ENCODE data around the gene DNAAF8. TPM values are rescaled to one million over a fixed set of nuclear protein-coding genes. Genes with fewer than 3 reads are reported as not detected.

The DNAAF8 gene
- polyA plus RNA-seq, 1 of the 3 experiments (the other 2 are of a cell fraction): 3.1 TPM

GRCh38 chr16:4746215-4746614 is 11.9 kb downstream of the DNAAF8 start:
- H3F3A ChIP-seq (replicated peaks; ENCODE audit: insufficient read depth): no peaks in the 10 kb centered on the region
- no peak overlapping the region for H3K4me2 ChIP-seq
- WGBS (ENCODE audit: low lambda C conversion rate): 88% methylated on average over 2 of the region's 8 CpGs
- TF ChIP-seq SMC3 (IDR thresholded peaks at IDR 0.05; ENCODE audit: low read depth, low read length): peak; percentile 15; the same call in 1 of the 2 replicates
- peak; percentile 19; the same call in 1 of the 2 replicates for TF ChIP-seq RAD21 (IDR thresholded peaks at IDR 0.05; ENCODE audit: low read length)
- TF ChIP-seq, protein P1, sequence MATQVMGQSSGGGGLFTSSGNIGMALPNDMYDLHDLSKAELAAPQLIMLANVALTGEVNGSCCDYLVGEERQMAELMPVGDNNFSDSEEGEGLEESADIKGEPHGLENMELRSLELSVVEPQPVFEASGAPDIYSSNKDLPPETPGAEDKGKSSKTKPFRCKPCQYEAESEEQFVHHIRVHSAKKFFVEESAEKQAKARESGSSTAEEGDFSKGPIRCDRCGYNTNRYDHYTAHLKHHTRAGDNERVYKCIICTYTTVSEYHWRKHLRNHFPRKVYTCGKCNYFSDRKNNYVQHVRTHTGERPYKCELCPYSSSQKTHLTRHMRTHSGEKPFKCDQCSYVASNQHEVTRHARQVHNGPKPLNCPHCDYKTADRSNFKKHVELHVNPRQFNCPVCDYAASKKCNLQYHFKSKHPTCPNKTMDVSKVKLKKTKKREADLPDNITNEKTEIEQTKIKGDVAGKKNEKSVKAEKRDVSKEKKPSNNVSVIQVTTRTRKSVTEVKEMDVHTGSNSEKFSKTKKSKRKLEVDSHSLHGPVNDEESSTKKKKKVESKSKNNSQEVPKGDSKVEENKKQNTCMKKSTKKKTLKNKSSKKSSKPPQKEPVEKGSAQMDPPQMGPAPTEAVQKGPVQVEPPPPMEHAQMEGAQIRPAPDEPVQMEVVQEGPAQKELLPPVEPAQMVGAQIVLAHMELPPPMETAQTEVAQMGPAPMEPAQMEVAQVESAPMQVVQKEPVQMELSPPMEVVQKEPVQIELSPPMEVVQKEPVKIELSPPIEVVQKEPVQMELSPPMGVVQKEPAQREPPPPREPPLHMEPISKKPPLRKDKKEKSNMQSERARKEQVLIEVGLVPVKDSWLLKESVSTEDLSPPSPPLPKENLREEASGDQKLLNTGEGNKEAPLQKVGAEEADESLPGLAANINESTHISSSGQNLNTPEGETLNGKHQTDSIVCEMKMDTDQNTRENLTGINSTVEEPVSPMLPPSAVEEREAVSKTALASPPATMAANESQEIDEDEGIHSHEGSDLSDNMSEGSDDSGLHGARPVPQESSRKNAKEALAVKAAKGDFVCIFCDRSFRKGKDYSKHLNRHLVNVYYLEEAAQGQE (IDR thresholded peaks at IDR 0.05; ENCODE audit: low read depth, low read length): no peak
- DNase-seq: no peak
- H4K20me1 ChIP-seq (ENCODE audit: insufficient read depth): no peaks in the 10 kb centered on the region
- no peaks in the 10 kb centered on the region for H3K9me2 ChIP-seq
- no peaks in the 10 kb centered on the region for H3K79me2 ChIP-seq (ENCODE audit: insufficient read depth)
- CTCF ChIA-PET: no interaction called here
- H3K4me1 ChIP-seq (ENCODE audit: control insufficient read depth in 1 of 2, insufficient read depth in 2 of 2, low read depth in 1 of 2, low read length in 1 of 2): no peaks in the 10 kb centered on the region; a peak in 1 of 4 replicates
- H2AFZ ChIP-seq (ENCODE audit: low read depth): no peak overlapping the region
- H3K27ac ChIP-seq (ENCODE audit: low read depth in 2 of 2, low read length in 1 of 2): no peak overlapping the region
- no peaks in the 10 kb centered on the region for H3K27me3 ChIP-seq (ENCODE audit: insufficient read depth)
- H3K4me3 ChIP-seq (ENCODE audit: low read depth in 2 of 2, low read length in 1 of 2): no peak overlapping the region
- POLR2A ChIA-PET: no interaction called here
- peaks cover 5 to 6% of the 10 kb centered on the region in 2 experiments for H3K36me3 ChIP-seq (replicated peaks in 1 of 2; ENCODE audit: control insufficient read depth in 1 of 2, insufficient read depth in 2 of 2, low read length in 1 of 2)
- H3K9ac ChIP-seq: no peak overlapping the region
- no peaks in the 10 kb centered on the region for H3K9me3 ChIP-seq

DNA sequence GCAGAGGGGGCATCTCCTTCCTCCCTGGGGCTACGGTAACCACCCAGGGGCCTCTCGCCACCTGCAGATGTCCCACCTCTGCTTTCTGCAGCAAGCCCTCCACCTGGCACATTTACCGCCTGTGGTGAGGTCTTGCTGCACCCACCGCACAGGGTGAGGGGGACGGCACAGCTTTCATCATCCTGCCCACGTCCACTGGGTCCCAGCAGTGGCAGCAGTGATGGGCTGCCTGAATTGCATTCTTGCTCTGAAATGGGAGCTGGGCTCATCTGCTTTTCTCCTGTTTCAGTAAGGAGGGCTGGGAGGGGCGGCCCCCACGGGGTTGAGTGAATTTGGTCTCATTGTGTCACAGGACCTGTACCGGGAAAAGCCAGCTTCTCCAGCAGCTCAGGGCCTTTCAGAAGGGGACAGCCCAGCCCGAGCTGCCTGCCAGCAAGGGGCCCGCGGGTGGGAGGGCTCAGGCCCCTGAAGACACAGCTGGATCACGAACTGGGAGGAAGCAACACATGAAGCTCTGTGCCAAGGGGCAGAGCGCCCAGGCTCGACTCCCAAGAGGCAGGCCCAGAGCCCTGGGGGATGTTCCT is 12.7 kb downstream of the DNAAF8 start:
- Histone ChIP-seq H3F3A (replicated peaks; ENCODE audit: insufficient read depth) (no peaks in the 10 kb centered on the region), H3K36me3 (replicated peaks in 1 of 2; ENCODE audit: control insufficient read depth in 1 of 2, insufficient read depth in 2 of 2, low read length in 1 of 2) (peaks cover 6 to 13% of the 10 kb centered on the region in 2 experiments), H3K79me2 (ENCODE audit: insufficient read depth) (no peaks in the 10 kb centered on the region), H4K20me1 (ENCODE audit: insufficient read depth) (no peaks in the 10 kb centered on the region), H3K9me2 (no peaks in the 10 kb centered on the region), H3K4me1 (ENCODE audit: control insufficient read depth in 1 of 2, insufficient read depth in 2 of 2, low read depth in 1 of 2, low read length in 1 of 2) (no peaks in the 10 kb centered on the region; a peak in 1 of 4 replicates), H3K4me2 (no peak overlapping the region), H3K9me3 (no peaks in the 10 kb centered on the region), H3K27ac (ENCODE audit: low read depth in 2 of 2, low read length in 1 of 2) (no peak overlapping the region; a peak in 1 of 4 replicates), H3K27me3 (ENCODE audit: insufficient read depth) (no peaks in the 10 kb centered on the region), H3K9ac (no peak overlapping the region), H3K4me3 (ENCODE audit: low read depth in 2 of 2, low read length in 1 of 2) (no peak overlapping the region), H2AFZ (ENCODE audit: low read depth) (no peak overlapping the region)
- ChIA-PET CTCF (interaction anchor here (1.1 to 1.5 kb wide), 3 partner anchors 16 to 209 kb away, joined by 3 to 5 read pairs (median 3); partner anchors contain the start of gene ROGDI), POLR2A (interaction anchor here (0.6 kb wide), 1 partner anchor 38 kb away, joined by 3 read pairs; no protein-coding TSS in a partner anchor)
- 100% methylated on average over 6 of the region's 15 CpGs for WGBS (ENCODE audit: low lambda C conversion rate)
- DNase-seq: no peak
- TF ChIP-seq TEAD4 (IDR thresholded peaks at IDR 0.05; ENCODE audit: borderline replicate concordance, insufficient read depth) (no peak), GATA2 (CRISPR knock-in tag; IDR thresholded peaks at IDR 0.05) (no peak), YY1 (IDR thresholded peaks at IDR 0.05; ENCODE audit: low read depth) (no peak), ELF1 (IDR thresholded peaks at IDR 0.05) (no peak), PBX3 (IDR thresholded peaks at IDR 0.05) (no peak), FOXM1 (IDR thresholded peaks at IDR 0.05; ENCODE audit: low read depth) (no peak), TCF12 (IDR thresholded peaks at IDR 0.05) (no peak), NRF1 (IDR thresholded peaks at IDR 0.05; ENCODE audit: low read depth, low read length) (no peak), RCOR1 (IDR thresholded peaks at IDR 0.05; ENCODE audit: low read length) (no peak), GABPA (IDR thresholded peaks at IDR 0.05; ENCODE audit: low read depth) (no peak), FOSL2 (IDR thresholded peaks at IDR 0.05; ENCODE audit: borderline replicate concordance, low read depth) (no peak), USF1 (IDR thresholded peaks at IDR 0.05; ENCODE audit: borderline replicate concordance, low read depth) (no peak), ZBTB33 (IDR thresholded peaks at IDR 0.05; ENCODE audit: borderline replicate concordance, low read depth) (no peak), USF2 (IDR thresholded peaks at IDR 0.05; ENCODE audit: borderline replicate concordance, low read depth, low read length) (no peak)
- TF ChIP-seq, protein P2, sequence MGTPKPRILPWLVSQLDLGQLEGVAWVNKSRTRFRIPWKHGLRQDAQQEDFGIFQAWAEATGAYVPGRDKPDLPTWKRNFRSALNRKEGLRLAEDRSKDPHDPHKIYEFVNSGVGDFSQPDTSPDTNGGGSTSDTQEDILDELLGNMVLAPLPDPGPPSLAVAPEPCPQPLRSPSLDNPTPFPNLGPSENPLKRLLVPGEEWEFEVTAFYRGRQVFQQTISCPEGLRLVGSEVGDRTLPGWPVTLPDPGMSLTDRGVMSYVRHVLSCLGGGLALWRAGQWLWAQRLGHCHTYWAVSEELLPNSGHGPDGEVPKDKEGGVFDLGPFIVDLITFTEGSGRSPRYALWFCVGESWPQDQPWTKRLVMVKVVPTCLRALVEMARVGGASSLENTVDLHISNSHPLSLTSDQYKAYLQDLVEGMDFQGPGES (IDR thresholded peaks at IDR 0.05; ENCODE audit: low read depth, low read length): no peak

Measured in SK-N-SH (cell line).